ENCODE data around the gene DNAJB6.

The DNAJB6 gene

DNA sequence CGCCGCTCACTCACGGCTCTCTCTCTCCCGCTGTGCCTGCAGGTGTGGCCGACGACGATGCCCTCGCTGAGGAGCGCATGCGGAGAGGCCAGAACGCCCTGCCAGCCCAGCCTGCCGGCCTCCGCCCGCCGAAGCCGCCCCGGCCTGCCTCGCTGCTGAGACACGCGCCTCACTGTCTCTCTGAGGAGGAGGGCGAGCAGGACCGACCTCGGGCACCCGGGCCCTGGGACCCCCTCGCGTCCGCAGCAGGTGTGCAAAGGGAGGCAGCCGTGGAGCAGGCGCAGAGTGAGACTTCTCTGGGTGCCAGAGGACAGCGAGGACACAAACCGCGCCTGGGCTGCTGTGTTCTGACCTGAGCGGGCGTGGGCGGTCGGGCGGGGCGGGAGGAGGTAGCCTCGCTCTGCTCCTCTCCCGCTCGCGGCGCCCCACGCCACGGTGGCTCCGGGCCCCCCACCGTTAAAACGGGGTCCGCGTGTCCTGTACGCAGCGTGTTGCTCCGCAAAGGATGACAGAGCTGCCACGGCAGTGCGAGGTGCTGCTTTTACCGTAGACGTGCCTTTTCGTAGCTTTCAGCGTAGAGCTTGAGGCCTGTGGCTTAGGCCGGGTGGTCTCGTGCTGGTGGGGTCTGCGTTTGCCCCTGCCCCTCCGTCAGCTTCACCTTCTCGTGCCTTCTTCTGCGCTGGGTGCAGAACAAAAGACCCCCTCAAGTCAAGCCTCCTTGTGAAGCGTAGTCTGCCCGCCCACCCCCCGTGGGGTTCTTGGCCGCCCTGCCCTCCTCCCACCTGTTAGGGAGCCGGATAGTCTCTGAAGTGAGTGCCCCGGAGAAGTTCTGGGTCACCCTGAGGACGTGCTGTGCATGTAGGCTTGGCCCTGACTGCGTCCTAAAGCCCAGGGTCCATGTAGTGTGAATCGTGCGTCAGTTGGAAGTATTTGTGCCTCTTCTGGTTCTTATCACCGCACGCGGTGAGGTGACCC, 73.2 kb downstream of the DNAJB6 start:
- DNase-seq: no peak

GRCh38 chr7:157410831-157411556, 74.2 kb downstream of the DNAJB6 start:
- no peak for DNase-seq

GRCh38 chr7:157411580-157411979, 74.8 kb downstream of the DNAJB6 start:
- no peak for DNase-seq

GRCh38 chr7:157412021-157412443, 75.2 kb downstream of the DNAJB6 start:
- DNase-seq: peak; percentile 77

GRCh38 chr7:157412491-157413180, 75.8 kb downstream of the DNAJB6 start:
- DNase-seq: no peak

GRCh38 chr7:157413881-157414701, 77.3 kb downstream of the DNAJB6 start:
- no peak for DNase-seq

- DNase-seq: no peak
These were observed 77.9 kb downstream of the DNAJB6 start for GRCh38 chr7:157414702-157415096.

- DNase-seq: no peak
These were observed 78.7 kb downstream of the DNAJB6 start for GRCh38 chr7:157415486-157415885.

GRCh38 chr7:157416011-157416410, 79.2 kb downstream of the DNAJB6 start:
- no peak for DNase-seq

DNA sequence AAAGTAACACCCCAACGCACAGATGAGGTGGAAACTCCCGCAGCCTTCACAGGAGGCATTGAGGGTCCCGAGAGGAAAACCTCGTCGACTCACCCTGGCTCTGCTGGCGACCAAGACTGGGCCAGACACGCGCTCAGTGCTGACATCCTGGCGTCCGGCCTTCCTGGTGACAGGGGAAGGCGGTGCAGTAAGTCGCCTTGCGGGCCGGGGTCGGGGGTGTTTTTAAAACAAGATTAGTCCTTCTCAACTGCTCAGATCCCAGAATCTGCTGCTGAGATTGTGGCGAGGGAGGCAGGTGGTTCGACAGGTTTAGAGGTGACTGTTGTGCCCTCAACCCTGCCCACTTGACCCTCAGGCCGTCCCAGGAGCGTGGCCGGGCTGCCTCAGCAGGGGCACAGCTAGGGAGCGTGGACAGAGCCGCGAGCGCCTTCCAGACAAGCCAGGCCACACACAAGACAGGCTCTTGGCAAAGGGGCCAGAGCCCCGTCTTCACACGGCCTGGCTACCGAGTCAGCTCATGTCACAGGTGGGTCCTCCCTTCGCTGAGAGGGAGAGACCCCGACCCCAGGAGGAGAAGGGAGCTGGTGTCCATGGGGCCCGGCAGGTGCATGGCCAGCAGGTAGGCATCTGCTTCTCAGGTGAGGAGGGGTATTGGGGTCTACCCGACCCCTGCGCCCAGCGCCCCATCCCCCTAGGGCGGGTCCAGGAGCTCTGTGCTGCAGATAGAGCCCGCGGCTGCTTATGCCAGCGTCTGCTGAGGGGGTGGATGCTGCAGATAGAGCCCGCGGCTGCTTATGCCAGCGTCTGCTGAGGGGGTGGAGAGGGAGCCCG, 81.6 kb downstream of the DNAJB6 start:
- no peak for DNase-seq

- DNase-seq: no peak
These were observed 82.2 kb downstream of the DNAJB6 start for GRCh38 chr7:157419035-157419293.

GRCh38 chr7:157422279-157422678, 85.5 kb downstream of the DNAJB6 start:
- no peak for DNase-seq

DNA sequence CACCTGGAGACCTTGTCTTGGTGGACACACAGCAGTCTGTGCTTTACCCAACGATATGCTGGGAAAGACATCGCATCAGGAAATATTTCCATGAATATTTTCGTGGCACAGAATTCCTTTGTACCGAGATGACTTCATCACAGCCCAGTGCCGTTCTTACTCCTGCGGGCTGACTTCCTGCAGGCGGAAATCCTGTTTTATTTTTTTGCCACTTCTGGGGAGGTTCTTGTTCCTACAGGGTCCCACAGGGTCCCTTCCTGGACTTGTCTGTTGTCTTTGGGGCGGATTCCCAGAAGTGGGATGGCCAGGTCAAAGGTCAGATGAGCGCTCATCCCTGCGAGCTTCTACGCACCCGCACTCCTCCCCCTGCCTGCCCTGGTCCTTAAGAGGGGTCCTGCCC, 86.5 kb downstream of the DNAJB6 start:
- DNase-seq: peak; percentile 11

GRCh38 chr7:157423886-157424565, 87.2 kb downstream of the DNAJB6 start:
- DNase-seq: no peak

DNA sequence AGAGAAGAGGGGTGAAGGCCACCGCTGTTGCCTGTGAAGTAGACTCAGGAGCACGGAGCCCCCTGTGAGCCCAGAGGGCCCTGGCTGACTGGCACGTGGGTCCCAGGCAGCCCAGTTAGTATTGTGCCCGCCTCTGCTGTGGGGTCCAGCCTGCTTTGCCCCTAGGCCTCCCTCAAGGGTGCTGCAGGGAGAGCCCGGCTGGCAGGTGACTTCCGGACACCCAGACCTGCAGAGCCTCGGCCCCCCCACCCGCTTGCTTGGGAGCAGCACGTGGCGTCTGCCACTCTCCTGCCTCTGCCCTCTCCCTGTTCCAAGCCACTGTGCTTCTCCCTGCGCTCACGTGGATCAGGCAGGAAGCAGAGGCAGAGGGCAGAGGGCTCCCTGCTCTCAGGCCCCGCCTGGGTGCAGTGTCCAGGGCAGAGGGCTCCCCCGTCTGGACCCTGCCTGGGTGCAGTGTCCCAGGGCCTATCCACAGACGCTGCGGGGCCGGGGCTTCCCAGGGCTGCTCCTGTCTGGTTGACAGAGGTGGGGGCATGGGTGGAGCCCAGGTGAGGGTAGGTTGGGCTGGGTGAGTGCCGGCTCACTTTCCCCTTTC, 88.4 kb downstream of the DNAJB6 start:
- no peak for DNase-seq

DNA sequence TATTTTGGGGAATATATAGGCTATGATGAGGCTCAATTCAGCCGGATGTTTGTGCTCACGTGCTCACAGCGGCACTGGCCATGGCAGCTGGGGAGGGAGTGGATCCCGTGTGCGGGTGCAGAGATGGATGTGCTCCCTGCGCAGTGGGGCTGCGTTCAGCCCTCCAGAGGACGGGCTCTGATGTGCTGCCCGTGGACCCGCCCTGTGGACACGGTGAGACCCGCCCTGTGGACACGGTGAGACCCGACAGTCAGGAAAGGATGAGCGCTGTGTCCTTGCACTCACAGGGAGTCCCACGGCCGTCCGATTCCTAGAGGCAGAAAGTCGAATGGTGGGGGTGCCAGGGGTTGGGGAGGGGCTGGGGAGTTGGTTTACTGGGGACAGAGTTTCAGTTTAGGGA, 89.0 kb downstream of the DNAJB6 start:
- no peak for DNase-seq

GRCh38 chr7:157426463-157427301, 89.9 kb downstream of the DNAJB6 start:
- no peak for DNase-seq

- DNase-seq: no peak
These were observed 91.2 kb downstream of the DNAJB6 start for GRCh38 chr7:157427811-157428553.

DNA sequence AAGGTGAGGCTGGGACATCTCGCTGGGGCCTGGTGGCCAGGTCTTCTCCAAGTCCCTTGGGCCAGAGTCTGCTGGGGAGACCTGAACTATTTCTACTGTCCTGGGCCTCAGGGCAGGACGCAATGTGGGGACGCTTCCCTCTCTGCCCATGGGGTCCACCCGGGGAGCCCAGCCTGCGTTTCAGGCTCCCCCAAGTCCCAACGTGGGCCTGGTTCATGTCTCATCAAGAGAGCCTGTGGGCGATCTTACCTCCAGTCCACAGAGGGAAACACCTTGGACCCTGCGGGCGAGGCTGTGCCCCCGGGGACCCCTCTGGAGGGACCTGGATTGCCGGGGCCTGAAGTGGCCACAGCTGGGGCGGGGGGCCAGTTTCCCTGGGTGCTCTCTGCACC, 91.7 kb downstream of the DNAJB6 start:
- no peak for DNase-seq
